ENCODE data around the gene CCNYL1.

- TF ChIP-seq FOXP2 (optimal IDR thresholded peaks at IDR 0.05; ENCODE audit: control extremely low read depth, extremely low read length, insufficient read depth) (no peak), POLR2AphosphoS5 (IDR thresholded peaks at IDR 0.05; ENCODE audit: borderline replicate concordance, low read depth, low read length) (no peak), EZH2 (IDR thresholded peaks at IDR 0.05) (no peak)
These were observed 7.6 kb downstream of the CCNYL1 start for GRCh38 chr2:207719008-207719407.
